Liver (tissue), 9 donors: ENCODE measurements around the gene RUNX1. TPM values are rescaled to one million over a fixed set of nuclear protein-coding genes. Genes with fewer than 3 reads are reported as not detected.

Experiments
- DNase-seq: peaks from one replicate; pipeline ENCODE4 v3.0.0-alpha.2; 2017; ENCODE audit warnings: low spot score
- H3K27ac ChIP-seq, 2 donors: one replicate each; pipeline ENCODE4 v1.7.0; 2013; ENCODE audit warnings: inconsistent platforms in 2 of 2, low read length in 2 of 2, control low read depth in 1 of 2, low read depth in 1 of 2, mild to moderate bottlenecking in 1 of 2
- H3K27me3 ChIP-seq, 4 donors: one replicate each; pipeline versions ENCODE4 v1.6.1 to v1.7.0; 2013; ENCODE audit warnings: low read length in 3 of 4, inconsistent platforms in 1 of 4, mild to moderate bottlenecking in 1 of 4, moderate library complexity in 1 of 4; ENCODE audit not compliant: control insufficient read depth in 4 of 4, insufficient read depth in 4 of 4
- H3K36me3 ChIP-seq, 4 donors: one replicate each; pipeline versions ENCODE4 v1.6.1 to v1.7.0; 2013; ENCODE audit warnings: low read length in 3 of 4, mild to moderate bottlenecking in 3 of 4, low read depth in 1 of 4, moderate library complexity in 1 of 4; ENCODE audit not compliant: control insufficient read depth in 4 of 4, insufficient read depth in 3 of 4
- H3K4me1 ChIP-seq, 4 donors: one replicate each; pipeline versions ENCODE4 v1.6.1 to v1.7.0; 2013; ENCODE audit warnings: low read length in 3 of 4, mild to moderate bottlenecking in 3 of 4, moderate library complexity in 1 of 4; ENCODE audit not compliant: control insufficient read depth in 4 of 4, insufficient read depth in 4 of 4
- H3K4me3 ChIP-seq, 3 donors: one replicate each; pipeline versions ENCODE4 v1.6.1 to v1.7.0; 2013; ENCODE audit warnings: low read length in 3 of 3, control low read depth in 1 of 3, low read depth in 1 of 3, mild to moderate bottlenecking in 1 of 3
- H3K9ac ChIP-seq, 2 donors: one replicate each; pipeline ENCODE4 v1.7.0; 2013; ENCODE audit warnings: low read length in 2 of 2, mild to moderate bottlenecking in 2 of 2, moderate library complexity in 2 of 2, control low read depth in 1 of 2, low read depth in 1 of 2
- H3K9me3 ChIP-seq, 4 donors: one replicate each; pipeline versions ENCODE4 v1.6.1 to v1.7.0; 2013; ENCODE audit warnings: low read length in 3 of 4; ENCODE audit not compliant: control insufficient read depth in 4 of 4
- ATF3 ChIP-seq: IDR thresholded peaks from 2 replicates; pipeline ENCODE4 v1.6.1; 2016; ENCODE audit warnings: antibody characterized with exemption
- CTCF ChIP-seq: fragments of 150-350 bp; IDR thresholded peaks from 2 replicates; pipeline ENCODE4 v1.5.1; 2017; ENCODE audit warnings: improper control_type of control experiment, low read depth, low read length; ENCODE audit not compliant: missing input control
- EGR1 ChIP-seq, 2 donors: IDR thresholded peaks; 2 replicates each; pipeline ENCODE4 v1.6.1; 2016 to 2018; ENCODE audit warnings: antibody characterized with exemption in 2 of 2, low read depth in 2 of 2
- GABPA ChIP-seq, 2 donors: IDR thresholded peaks in 1 of 2; conservative IDR thresholded peaks in 1 of 2; 2 replicates each; pipeline ENCODE4 v1.6.1; 2016; ENCODE audit warnings: antibody characterized with exemption in 2 of 2, mild to moderate bottlenecking in 1 of 2, moderate library complexity in 1 of 2
- HNF4A ChIP-seq, 2 donors: conservative IDR thresholded peaks; 2 replicates each; pipeline ENCODE4 v1.6.1; 2016; ENCODE audit warnings: antibody characterized with exemption in 2 of 2, mild to moderate bottlenecking in 2 of 2
- HNF4G ChIP-seq: IDR thresholded peaks from 2 replicates; pipeline ENCODE4 v1.6.1; 2016; ENCODE audit warnings: antibody characterized with exemption
- JUND ChIP-seq, 2 donors: IDR thresholded peaks; 2 replicates each; pipeline ENCODE4 v1.6.1; 2016; ENCODE audit warnings: antibody characterized with exemption in 2 of 2
- MAX ChIP-seq: IDR thresholded peaks from 2 replicates; pipeline ENCODE4 v1.6.1; 2016; ENCODE audit warnings: antibody characterized with exemption
- NR2F2 ChIP-seq: IDR thresholded peaks from 2 replicates; pipeline ENCODE4 v1.6.1; 2016; ENCODE audit warnings: antibody characterized with exemption
- RAD21 ChIP-seq, 2 donors: IDR thresholded peaks; 2 replicates each; pipeline ENCODE4 v1.6.1; 2016; ENCODE audit warnings: antibody characterized with exemption in 2 of 2, mild to moderate bottlenecking in 2 of 2
- REST ChIP-seq: IDR thresholded peaks from 2 replicates; pipeline ENCODE4 v1.6.1; 2016; ENCODE audit warnings: antibody characterized with exemption, mild to moderate bottlenecking
- RXRA ChIP-seq, 2 donors: IDR thresholded peaks; 2 replicates each; pipeline ENCODE4 v1.6.1; 2017 to 2018; ENCODE audit warnings: antibody characterized with exemption in 2 of 2, mild to moderate bottlenecking in 1 of 2
- SP1 ChIP-seq: IDR thresholded peaks from 2 replicates; pipeline ENCODE4 v1.6.1; 2018; ENCODE audit warnings: antibody characterized with exemption, mild to moderate bottlenecking
- TAF1 ChIP-seq: conservative IDR thresholded peaks from 2 replicates; pipeline ENCODE4 v1.6.1; 2016; ENCODE audit warnings: antibody characterized with exemption, mild to moderate bottlenecking
- YY1 ChIP-seq: IDR thresholded peaks from 2 replicates; pipeline ENCODE4 v1.6.1; 2016; ENCODE audit warnings: antibody characterized with exemption, mild to moderate bottlenecking
- ZBTB33 ChIP-seq: IDR thresholded peaks from 2 replicates; pipeline ENCODE4 v1.6.1; 2016; ENCODE audit warnings: antibody characterized with exemption
- WGBS: extraction: QIAGEN DNeasy Blood & Tissue Kit; methylation state at CpG from one replicate; pipeline ENCODE4 v1.1.7; 2013; 5-methylcytosine and 5-hydroxymethylcytosine counted together
- polyA plus RNA-seq, 2 donors: library from polyadenylated mRNA; stranded (reverse) in 1 of 2; unstranded in 1 of 2; fragments of 200-250 nt in 1 of 2; fragments of >200 nt in 1 of 2; fragmentation: Nextera tagmentation in 1 of 2; extraction: Ambion mirVana in 1 of 2; gene quantifications; one replicate each; pipeline versions ENCODE4 v1.2.1 to v1.2.3, GENCODE V29; 2013 to 2015
- total RNA-seq, 2 donors: library from RNA; depleted of rRNA; stranded (reverse); fragments of >200 nt; gene quantifications; one replicate each; pipeline ENCODE4 v1.2.3, GENCODE V29; 2014
- donor health status: healthy.
- donor health status: healthy.
- donor health status: healthy.
- donor health status: healthy.
- donor health status: healthy.

Gene RUNX1
- total and polyA plus RNA-seq, 4 donors = 0.98 to 7.2 (median 3.1) TPM

- no peak overlapping the region for H3K27ac ChIP-seq
- 43% methylated on average over 7 of the region's 7 CpGs for WGBS
- H3K27me3 ChIP-seq = no peaks in the 10 kb centered on the region
- no peak overlapping the region for H3K4me3 ChIP-seq
- H3K4me1 ChIP-seq = peaks cover 6 to 38% (median 33%) of the 10 kb centered on the region in 4 donors
- no peak for DNase-seq
- H3K9ac ChIP-seq = no peak overlapping the region
- no peaks in the 10 kb centered on the region for H3K36me3 ChIP-seq
- TF ChIP-seq HNF4G (no peak), REST (no peak), SP1 (no peak), YY1 (no peak), EGR1 (IDR thresholded peaks at IDR 0.05; ENCODE audit: low read depth in 2 of 2) (no peak), MAX (no peak), RXRA (IDR thresholded peaks at IDR 0.05) (no peak), ATF3 (no peak), RAD21 (IDR thresholded peaks at IDR 0.05) (no peak), ZBTB33 (no peak), JUND (IDR thresholded peaks at IDR 0.05) (no peak), CTCF (no peak), NR2F2 (no peak)
- H3K9me3 ChIP-seq = no peaks in the 10 kb centered on the region
Observed at GRCh38 chr21:34907461-34908418, 141.4 kb downstream of the RUNX1 start.

GRCh38 chr21:34906401-34906800 lies 142.7 kb downstream of the RUNX1 start:
- DNase-seq = no peak
- no peaks in the 10 kb centered on the region for H3K9me3 ChIP-seq
- H3K36me3 ChIP-seq = no peaks in the 10 kb centered on the region
- H3K9ac ChIP-seq = no peak overlapping the region
- no peak overlapping the region for H3K4me3 ChIP-seq
- H3K27me3 ChIP-seq = no peaks in the 10 kb centered on the region
- peaks cover 6 to 38% (median 33%) of the 10 kb centered on the region in 4 donors for H3K4me1 ChIP-seq
- H3K27ac ChIP-seq = no peak overlapping the region
- TF ChIP-seq CTCF (no peak), SP1 (no peak), RAD21 (IDR thresholded peaks at IDR 0.05) (no peak), NR2F2 (no peak), TAF1 (no peak), ATF3 (no peak), HNF4G (no peak), EGR1 (IDR thresholded peaks at IDR 0.05; ENCODE audit: low read depth in 2 of 2) (no peak), GABPA (IDR thresholded peaks at IDR 0.05 in 1 of 2, conservative IDR thresholded peaks at IDR 0.05 in 1 of 2) (no peak), HNF4A (conservative IDR thresholded peaks at IDR 0.05) (no peak), ZBTB33 (no peak), MAX (no peak)
